ENCODE measurements around the gene ANTXR1.

Gene ANTXR1

GRCh38 chr2:69087211-69087911 is 74.4 kb downstream of the ANTXR1 start:
- H3K4me3 ChIP-seq (replicated peaks; ENCODE audit: low read depth, low read length): no peak overlapping the region
- no peak for DNase-seq (ENCODE audit: extremely low read depth, low read depth)

GRCh38 chr2:69087912-69088240 is 74.9 kb downstream of the ANTXR1 start:
- no peak overlapping the region for H3K4me3 ChIP-seq (replicated peaks; ENCODE audit: low read depth, low read length)
- DNase-seq (ENCODE audit: extremely low read depth, low read depth): no peak
- no peak for TF ChIP-seq CTCF (IDR thresholded peaks at IDR 0.05; ENCODE audit: low read depth, low read length, missing control alignments)

More at GRCh38 chr2:69087211-69087911, 74.4 kb downstream of the ANTXR1 start:
- no peak for TF ChIP-seq CTCF (IDR thresholded peaks at IDR 0.05; ENCODE audit: low read depth, low read length, missing control alignments)

GRCh38 chr2:69088466-69088865 is 75.5 kb downstream of the ANTXR1 start:
- DNase-seq (ENCODE audit: extremely low read depth, low read depth): no peak
- H3K4me3 ChIP-seq (replicated peaks; ENCODE audit: low read depth, low read length): no peak overlapping the region
- TF ChIP-seq CTCF (IDR thresholded peaks at IDR 0.05; ENCODE audit: low read depth, low read length, missing control alignments): no peak

- no peak for TF ChIP-seq CTCF (IDR thresholded peaks at IDR 0.05; ENCODE audit: low read depth, low read length, missing control alignments)
- no peak for DNase-seq (ENCODE audit: extremely low read depth, low read depth)
- no peak overlapping the region for H3K4me3 ChIP-seq (replicated peaks; ENCODE audit: low read depth, low read length)
These were observed 76.3 kb downstream of the ANTXR1 start for GRCh38 chr2:69089266-69089665.

- no peak for DNase-seq (ENCODE audit: extremely low read depth, low read depth)
- H3K4me3 ChIP-seq (replicated peaks; ENCODE audit: low read depth, low read length): no peak overlapping the region
- no peak for TF ChIP-seq CTCF (IDR thresholded peaks at IDR 0.05; ENCODE audit: low read depth, low read length, missing control alignments)
These were observed 77.0 kb downstream of the ANTXR1 start for GRCh38 chr2:69089998-69090397.

- DNase-seq (ENCODE audit: extremely low read depth, low read depth): no peak
- no peak overlapping the region for H3K4me3 ChIP-seq (replicated peaks; ENCODE audit: low read depth, low read length)
- TF ChIP-seq CTCF (IDR thresholded peaks at IDR 0.05; ENCODE audit: low read depth, low read length, missing control alignments): no peak
These were observed 77.8 kb downstream of the ANTXR1 start for GRCh38 chr2:69090820-69091219.

- no peak for DNase-seq (ENCODE audit: extremely low read depth, low read depth)
- no peak overlapping the region for H3K4me3 ChIP-seq (replicated peaks; ENCODE audit: low read depth, low read length)
- TF ChIP-seq CTCF (IDR thresholded peaks at IDR 0.05; ENCODE audit: low read depth, low read length, missing control alignments): no peak
These were observed 79.9 kb downstream of the ANTXR1 start for GRCh38 chr2:69092857-69093256.
